GM21515 (cell line): ENCODE data around the gene OR4A16.

Source experiments
- ATAC-seq: cut with Tn5 transposase; IDR thresholded peaks from one replicate; pipeline ENCODE4 v1.9.1; 2021; ENCODE audit not compliant: unreplicated experiment

Gene OR4A16

GRCh38 chr11:55342901-55343300 is at the start of gene OR4A16:
TSS of gene OR4A16 (plus strand) at chr11:55343201. CDS start at chr11:55343201, 0 bp downstream.
- ATAC-seq, result no peak

GRCh38 chr11:55324500-55324899 is 18.5 kb upstream of the OR4A16 start:
- ATAC-seq, result no peak

GRCh38 chr11:55345306-55345705 is 2.3 kb downstream of the OR4A16 start:
- no peak for ATAC-seq

GRCh38 chr11:55349032-55349431 is 6.0 kb downstream of the OR4A16 start:
- ATAC-seq, result no peak

- ATAC-seq, result no peak
Measured at GRCh38 chr11:55357560-55358184, 14.7 kb downstream of the OR4A16 start.

- no peak for ATAC-seq
Measured at GRCh38 chr11:55367674-55368073, 24.7 kb downstream of the OR4A16 start, which contains the start of gene OR4A15. TSS of gene OR4A15 (plus strand) at chr11:55367974. CDS start at chr11:55367974, 0 bp downstream.
